ENCODE results near the gene PTCRA.
"Not testable (repeated sequence)": the region's sequence is repeated elsewhere in the genome, so short reads cannot be mapped to it uniquely, and the experiment has no call there.

PTCRA gene

GRCh38 chr6:42932412-42932811 is 16.6 kb downstream of the PTCRA start:
- peaks cover 10 to 27% of the 10 kb centered on the region in 2 donors for H3K4me1 ChIP-seq (ENCODE audit: control insufficient read depth in 1 of 2, insufficient read depth in 2 of 2, low read length in 2 of 2)
- peaks cover 21 to 27% of the 10 kb centered on the region in 2 donors for H3K36me3 ChIP-seq (ENCODE audit: control insufficient read depth in 1 of 2, insufficient read depth in 2 of 2, low read length in 2 of 2)
- no peaks in the 10 kb centered on the region for H3K27me3 ChIP-seq (ENCODE audit: low read depth, low read length)
- H3K4me3 ChIP-seq (ENCODE audit: low read depth in 1 of 2, low read length in 2 of 2) = no peak overlapping the region
- no peaks in the 10 kb centered on the region for H3K9me3 ChIP-seq (ENCODE audit: control insufficient read depth in 1 of 2, low read length in 2 of 2)
- H3K27ac ChIP-seq (ENCODE audit: low read length) = peak overlapping the region; percentile 27

DNA sequence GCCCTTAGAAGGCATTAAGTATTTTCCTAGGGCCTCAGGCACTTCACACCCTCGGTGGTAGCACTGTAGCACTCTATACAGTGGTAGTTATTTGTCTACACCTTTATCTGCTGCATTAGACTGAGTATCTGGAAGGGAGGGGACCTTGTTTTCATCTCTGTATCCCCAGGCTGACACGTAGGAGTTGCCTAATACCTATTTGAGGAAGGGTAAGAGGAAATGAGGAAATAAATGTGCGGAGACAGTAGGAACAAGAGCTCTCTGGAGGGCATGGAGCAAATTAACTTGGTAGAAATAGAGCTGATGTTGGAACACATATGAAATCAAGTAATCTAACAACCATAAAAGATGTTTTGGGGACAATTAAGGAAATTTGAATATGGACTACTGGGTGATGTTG is 17.4 kb downstream of the PTCRA start:
- Histone ChIP-seq H3K9me3 (ENCODE audit: control insufficient read depth in 1 of 2, low read length in 2 of 2) (no peaks in the 10 kb centered on the region), H3K4me3 (ENCODE audit: low read depth in 1 of 2, low read length in 2 of 2) (no peak overlapping the region), H3K36me3 (ENCODE audit: control insufficient read depth in 1 of 2, insufficient read depth in 2 of 2, low read length in 2 of 2) (peaks cover 27 to 35% of the 10 kb centered on the region in 2 donors), H3K4me1 (ENCODE audit: control insufficient read depth in 1 of 2, insufficient read depth in 2 of 2, low read length in 2 of 2) (peaks cover 10 to 27% of the 10 kb centered on the region in 2 donors), H3K27me3 (ENCODE audit: low read depth, low read length) (no peaks in the 10 kb centered on the region), H3K27ac (ENCODE audit: low read length) (no peak overlapping the region)

DNA sequence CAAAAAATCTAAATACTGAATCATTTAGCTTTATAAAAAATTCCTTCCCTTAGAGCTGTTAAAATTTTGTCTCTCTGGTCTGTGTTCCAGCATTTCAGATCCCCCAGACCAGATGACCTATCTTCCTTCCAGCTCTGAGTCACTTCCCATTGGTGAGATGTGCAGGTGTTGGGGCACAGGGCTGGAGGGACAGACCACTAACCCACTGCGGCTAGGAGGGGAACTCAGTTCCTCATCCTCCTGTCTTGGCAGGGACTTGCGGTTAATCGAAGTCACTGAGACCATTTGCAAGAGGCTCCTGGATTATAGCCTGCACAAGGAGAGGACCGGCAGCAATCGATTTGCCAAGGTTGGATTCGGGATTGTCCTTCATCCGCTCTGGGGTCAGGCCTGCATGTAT is 19.5 kb downstream of the PTCRA start:
- Histone ChIP-seq H3K36me3 (ENCODE audit: control insufficient read depth in 1 of 2, insufficient read depth in 2 of 2, low read length in 2 of 2) (peaks cover 32 to 50% of the 10 kb centered on the region in 2 donors), H3K27me3 (ENCODE audit: low read depth, low read length) (no peaks in the 10 kb centered on the region), H3K9me3 (ENCODE audit: control insufficient read depth in 1 of 2, low read length in 2 of 2) (no peaks in the 10 kb centered on the region), H3K4me1 (ENCODE audit: control insufficient read depth in 1 of 2, insufficient read depth in 2 of 2, low read length in 2 of 2) (peaks cover 6 to 24% of the 10 kb centered on the region in 2 donors), H3K4me3 (ENCODE audit: low read depth in 1 of 2, low read length in 2 of 2) (no peak overlapping the region), H3K27ac (ENCODE audit: low read length) (no peak overlapping the region)

DNA sequence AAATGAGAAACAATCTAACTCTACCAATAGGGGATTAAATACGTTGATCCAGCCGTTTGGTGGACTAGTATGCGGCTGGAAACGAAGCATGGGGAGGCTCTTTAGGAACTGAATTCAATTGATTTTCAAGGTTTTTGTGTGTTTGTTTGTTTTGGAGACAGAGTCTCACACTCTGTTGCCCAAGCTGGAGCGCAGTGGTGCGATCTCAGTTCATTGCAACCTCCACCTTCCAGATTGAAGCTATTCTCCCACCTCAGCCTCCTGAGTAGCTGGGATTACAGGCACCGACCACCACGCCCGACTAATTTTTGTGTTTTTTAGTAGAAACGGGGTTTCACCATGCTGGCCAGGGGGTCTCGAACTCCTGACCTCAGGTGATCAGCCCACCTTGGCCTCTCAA is 20.5 kb downstream of the PTCRA start:
- H3K27me3 ChIP-seq (ENCODE audit: low read depth, low read length) = no peaks in the 10 kb centered on the region

GRCh38 chr6:42937548-42938427 is 21.9 kb downstream of the PTCRA start:
- Histone ChIP-seq H3K36me3 (ENCODE audit: control insufficient read depth in 1 of 2, insufficient read depth in 2 of 2, low read length in 2 of 2) (peaks cover 25 to 50% of the 10 kb centered on the region in 2 donors), H3K27me3 (ENCODE audit: low read depth, low read length) (no peaks in the 10 kb centered on the region), H3K9me3 (ENCODE audit: control insufficient read depth in 1 of 2, low read length in 2 of 2) (no peaks in the 10 kb centered on the region), H3K27ac (ENCODE audit: low read length) (no peak overlapping the region), H3K4me3 (ENCODE audit: low read depth in 1 of 2, low read length in 2 of 2) (no peak overlapping the region), H3K4me1 (ENCODE audit: control insufficient read depth in 1 of 2, insufficient read depth in 2 of 2, low read length in 2 of 2) (peaks cover 3 to 5% of the 10 kb centered on the region in 2 donors)

More for the DNA sequence above, 20.5 kb downstream of the PTCRA start:
- Histone ChIP-seq H3K36me3 (ENCODE audit: control insufficient read depth in 1 of 2, insufficient read depth in 2 of 2, low read length in 2 of 2) (peaks cover 32 to 50% of the 10 kb centered on the region in 2 donors), H3K9me3 (ENCODE audit: control insufficient read depth in 1 of 2, low read length in 2 of 2) (no peaks in the 10 kb centered on the region), H3K27ac (ENCODE audit: low read length) (no peak overlapping the region), H3K4me3 (ENCODE audit: low read depth in 1 of 2, low read length in 2 of 2) (no peak overlapping the region), H3K4me1 (ENCODE audit: control insufficient read depth in 1 of 2, insufficient read depth in 2 of 2, low read length in 2 of 2) (peaks cover 6 to 13% of the 10 kb centered on the region in 2 donors)

GRCh38 chr6:42938428-42938796 is 22.6 kb downstream of the PTCRA start:
- Histone ChIP-seq H3K27ac (ENCODE audit: low read length) (no peak overlapping the region), H3K4me1 (ENCODE audit: control insufficient read depth in 1 of 2, insufficient read depth in 2 of 2, low read length in 2 of 2) (no peaks in the 10 kb centered on the region), H3K36me3 (ENCODE audit: control insufficient read depth in 1 of 2, insufficient read depth in 2 of 2, low read length in 2 of 2) (peaks cover 27 to 50% of the 10 kb centered on the region in 2 donors), H3K9me3 (ENCODE audit: control insufficient read depth in 1 of 2, low read length in 2 of 2) (no peaks in the 10 kb centered on the region), H3K27me3 (ENCODE audit: low read depth, low read length) (no peaks in the 10 kb centered on the region), H3K4me3 (ENCODE audit: low read depth in 1 of 2, low read length in 2 of 2) (no peak overlapping the region)

GRCh38 chr6:42938987-42939809 is 23.3 kb downstream of the PTCRA start:
- H3K36me3 ChIP-seq (ENCODE audit: control insufficient read depth in 1 of 2, insufficient read depth in 2 of 2, low read length in 2 of 2) = peaks cover 30 to 48% of the 10 kb centered on the region in 2 donors

DNA sequence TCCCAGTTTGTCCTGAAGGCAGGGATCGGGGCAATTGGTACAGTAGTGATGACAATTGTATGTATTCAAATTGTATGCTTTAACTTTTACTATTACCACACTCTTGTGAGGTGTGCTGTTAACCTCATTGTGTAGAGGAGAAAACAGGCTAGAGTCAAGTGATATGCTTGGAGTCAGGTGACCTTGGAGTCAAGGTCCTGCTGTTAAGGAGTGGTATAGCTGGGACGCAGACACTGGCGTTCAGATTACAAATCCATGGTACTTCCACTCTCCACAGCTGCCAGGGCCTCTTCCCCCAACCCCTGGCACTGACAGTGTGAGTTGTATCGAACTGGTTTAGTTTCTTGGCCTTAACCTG is 23.9 kb downstream of the PTCRA start:
- Histone ChIP-seq H3K4me1 (ENCODE audit: control insufficient read depth in 1 of 2, insufficient read depth in 2 of 2, low read length in 2 of 2) (no peaks in the 10 kb centered on the region), H3K4me3 (ENCODE audit: low read depth in 1 of 2, low read length in 2 of 2) (no peak overlapping the region), H3K27ac (ENCODE audit: low read length) (no peak overlapping the region), H3K36me3 (ENCODE audit: control insufficient read depth in 1 of 2, insufficient read depth in 2 of 2, low read length in 2 of 2) (peaks cover 30 to 45% of the 10 kb centered on the region in 2 donors), H3K9me3 (ENCODE audit: control insufficient read depth in 1 of 2, low read length in 2 of 2) (no peaks in the 10 kb centered on the region), H3K27me3 (ENCODE audit: low read depth, low read length) (no peaks in the 10 kb centered on the region)

More at GRCh38 chr6:42938987-42939809, 23.3 kb downstream of the PTCRA start:
- Histone ChIP-seq H3K9me3 (ENCODE audit: control insufficient read depth in 1 of 2, low read length in 2 of 2) (no peaks in the 10 kb centered on the region), H3K27me3 (ENCODE audit: low read depth, low read length) (no peaks in the 10 kb centered on the region), H3K4me3 (ENCODE audit: low read depth in 1 of 2, low read length in 2 of 2) (no peak overlapping the region), H3K4me1 (ENCODE audit: control insufficient read depth in 1 of 2, insufficient read depth in 2 of 2, low read length in 2 of 2) (no peaks in the 10 kb centered on the region), H3K27ac (ENCODE audit: low read length) (no peak overlapping the region)

DNA sequence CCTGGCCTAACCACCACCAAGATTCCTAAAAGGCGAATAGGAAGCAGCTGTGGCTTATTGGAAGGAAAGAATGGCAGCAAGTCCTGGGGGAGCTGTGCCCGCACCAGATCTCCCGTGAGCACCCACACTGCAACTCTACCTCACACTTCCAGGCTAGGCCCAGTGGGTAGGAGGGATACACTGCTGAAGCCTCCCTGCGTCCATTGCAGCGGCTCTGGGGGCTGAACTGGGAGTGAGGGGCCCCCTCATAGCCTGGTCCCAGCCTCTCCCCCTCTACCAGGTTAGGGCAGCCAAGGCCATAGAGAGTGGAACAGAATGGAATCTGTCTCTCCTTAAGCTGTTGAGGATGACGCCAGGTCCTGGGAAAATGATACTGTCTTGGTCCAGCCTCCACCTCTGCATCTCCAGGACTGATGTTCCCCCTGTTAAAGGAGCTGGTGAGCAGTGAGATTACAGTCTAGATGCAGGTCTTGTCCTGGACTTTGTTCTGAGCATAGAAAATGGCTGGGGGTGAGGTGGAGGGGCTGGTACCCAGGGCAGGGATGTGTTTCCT is 24.7 kb downstream of the PTCRA start:
- Histone ChIP-seq H3K36me3 (ENCODE audit: control insufficient read depth in 1 of 2, insufficient read depth in 2 of 2, low read length in 2 of 2) (peaks cover 26 to 41% of the 10 kb centered on the region in 2 donors), H3K9me3 (ENCODE audit: control insufficient read depth in 1 of 2, low read length in 2 of 2) (no peaks in the 10 kb centered on the region), H3K4me3 (ENCODE audit: low read depth in 1 of 2, low read length in 2 of 2) (no peak overlapping the region), H3K4me1 (ENCODE audit: control insufficient read depth in 1 of 2, insufficient read depth in 2 of 2, low read length in 2 of 2) (no peaks in the 10 kb centered on the region), H3K27ac (ENCODE audit: low read length) (no peak overlapping the region), H3K27me3 (ENCODE audit: low read depth, low read length) (no peaks in the 10 kb centered on the region)

- not testable (repeated sequence) for H3K4me1 ChIP-seq (ENCODE audit: control insufficient read depth in 1 of 2, insufficient read depth in 2 of 2, low read length in 2 of 2); H3K4me3 ChIP-seq (ENCODE audit: low read depth in 1 of 2, low read length in 2 of 2); H3K27ac ChIP-seq (ENCODE audit: low read length); H3K9me3 ChIP-seq (ENCODE audit: control insufficient read depth in 1 of 2, low read length in 2 of 2); H3K27me3 ChIP-seq (ENCODE audit: low read depth, low read length)
- peaks cover 20 to 33% of the 10 kb centered on the region in 2 donors for H3K36me3 ChIP-seq (ENCODE audit: control insufficient read depth in 1 of 2, insufficient read depth in 2 of 2, low read length in 2 of 2)
Observed at GRCh38 chr6:42941356-42941755, 25.5 kb downstream of the PTCRA start.

DNA sequence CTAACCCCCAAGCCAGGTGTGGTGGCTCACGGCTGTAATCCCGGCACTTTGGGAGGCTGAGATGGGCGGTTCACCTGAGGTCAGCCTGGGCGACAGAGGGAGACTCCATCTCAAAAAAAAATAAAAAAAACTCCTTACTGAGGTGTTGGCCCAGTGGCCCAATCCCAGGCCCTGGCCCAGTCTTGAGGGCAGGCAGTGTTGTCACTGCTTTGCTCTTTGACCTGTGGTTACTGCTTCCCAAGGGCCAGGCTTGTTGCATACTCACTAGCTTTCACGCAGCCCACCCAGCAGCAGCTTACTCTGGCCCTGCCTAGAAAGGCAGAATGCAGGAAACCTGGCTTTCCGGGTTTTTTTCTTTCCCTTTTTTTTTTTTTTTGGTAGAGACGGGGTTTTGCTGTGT is 26.6 kb downstream of the PTCRA start:
- Histone ChIP-seq H3K4me1 (ENCODE audit: control insufficient read depth in 1 of 2, insufficient read depth in 2 of 2, low read length in 2 of 2) (no peaks in the 10 kb centered on the region), H3K27me3 (ENCODE audit: low read depth, low read length) (no peaks in the 10 kb centered on the region), H3K36me3 (ENCODE audit: control insufficient read depth in 1 of 2, insufficient read depth in 2 of 2, low read length in 2 of 2) (peaks cover 17 to 22% of the 10 kb centered on the region in 2 donors), H3K4me3 (ENCODE audit: low read depth in 1 of 2, low read length in 2 of 2) (no peak overlapping the region), H3K9me3 (ENCODE audit: control insufficient read depth in 1 of 2, low read length in 2 of 2) (no peaks in the 10 kb centered on the region), H3K27ac (ENCODE audit: low read length) (no peak overlapping the region)

All from muscle layer of duodenum (tissue), 2 donors.